Activated naive CD4-positive, alpha-beta T cell (primary cell): ENCODE results near the gene KBTBD12.

Source experiments
- DNase-seq, 4 experiments: peaks; one replicate each; lab custom pipeline; 2025; lab: John Stamatoyannopoulos, UW

The KBTBD12 gene

DNA sequence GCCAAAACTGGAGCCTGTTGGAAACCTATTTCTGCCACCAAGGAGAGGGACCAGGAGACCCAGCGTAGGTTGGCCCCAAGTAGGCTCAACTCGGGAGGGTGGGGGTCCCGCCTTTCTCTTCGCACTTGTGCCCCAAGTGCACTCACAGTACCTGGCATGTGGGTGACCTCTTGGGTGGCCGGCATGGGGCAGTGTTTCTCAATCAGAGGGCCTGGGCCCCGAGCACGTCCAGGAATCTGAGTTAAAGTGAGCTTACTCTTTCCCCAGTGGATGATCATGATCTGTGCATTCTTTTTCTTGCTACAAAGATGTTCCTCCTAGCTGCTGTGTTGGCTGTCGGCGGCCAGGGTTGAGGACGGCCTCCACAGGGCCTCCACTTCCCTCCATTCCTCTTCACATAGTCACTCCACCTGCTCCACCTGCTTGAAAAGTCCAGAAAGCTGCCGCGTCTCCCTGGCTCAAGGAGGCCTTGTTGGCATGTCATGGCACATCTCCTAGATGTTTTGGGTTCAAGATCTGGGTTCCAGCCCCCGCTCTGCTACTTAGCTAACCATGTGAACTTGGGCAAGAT lies 70.7 kb downstream of the KBTBD12 start:
- DNase-seq, result no peak

DNA sequence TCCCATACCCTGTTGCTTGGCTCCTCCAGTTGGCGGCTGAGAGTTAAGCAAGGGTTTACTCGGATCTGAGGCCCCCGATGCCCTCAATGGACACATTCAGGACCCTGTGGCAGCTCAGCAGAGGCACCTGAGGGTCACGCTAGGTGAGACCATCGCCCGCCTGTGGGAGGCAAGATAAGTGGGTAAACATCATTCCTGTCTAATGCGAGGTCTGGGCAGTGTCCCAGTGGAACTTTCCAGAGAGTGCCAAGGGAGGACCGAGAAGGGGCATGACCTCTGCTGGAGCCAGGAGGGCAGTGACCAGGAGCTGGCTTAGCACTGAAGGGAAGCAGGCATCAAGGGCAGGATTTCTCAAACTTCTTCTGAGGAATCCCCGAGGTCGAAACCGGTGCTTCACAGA lies 71.8 kb downstream of the KBTBD12 start:
- no peak for DNase-seq

DNA sequence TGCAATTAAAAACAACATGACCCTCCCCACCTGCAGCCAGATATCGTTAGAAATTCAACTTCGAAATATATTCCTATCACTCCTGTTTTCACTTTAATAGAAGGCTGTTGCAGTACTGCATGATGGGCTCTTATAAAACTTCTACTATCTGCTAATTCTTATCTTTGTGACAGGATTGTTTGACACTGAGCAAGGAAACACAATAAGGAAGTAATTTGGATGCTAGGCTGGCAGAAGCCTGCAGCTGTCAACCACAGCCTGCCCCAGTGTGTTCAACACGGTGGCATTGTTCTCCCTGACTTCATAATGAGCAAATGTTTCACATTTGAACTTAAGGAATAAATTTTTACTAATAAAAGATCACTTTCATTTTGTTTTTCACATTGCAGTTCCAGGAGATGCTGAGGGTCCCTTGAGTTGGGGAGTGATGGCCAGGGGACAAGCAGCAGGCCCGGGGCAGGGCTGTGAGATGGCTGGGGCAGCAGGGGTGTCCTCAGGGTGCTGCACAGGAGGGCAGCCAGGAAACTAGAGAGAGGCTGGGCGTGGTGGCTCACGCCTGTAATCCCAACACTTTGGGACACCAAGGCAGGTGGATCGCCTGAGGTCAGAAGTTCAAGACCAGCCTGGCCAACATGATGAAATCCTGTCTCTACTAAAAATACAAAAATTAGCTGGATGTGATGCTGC lies 72.4 kb downstream of the KBTBD12 start:
- no peak for DNase-seq

DNA sequence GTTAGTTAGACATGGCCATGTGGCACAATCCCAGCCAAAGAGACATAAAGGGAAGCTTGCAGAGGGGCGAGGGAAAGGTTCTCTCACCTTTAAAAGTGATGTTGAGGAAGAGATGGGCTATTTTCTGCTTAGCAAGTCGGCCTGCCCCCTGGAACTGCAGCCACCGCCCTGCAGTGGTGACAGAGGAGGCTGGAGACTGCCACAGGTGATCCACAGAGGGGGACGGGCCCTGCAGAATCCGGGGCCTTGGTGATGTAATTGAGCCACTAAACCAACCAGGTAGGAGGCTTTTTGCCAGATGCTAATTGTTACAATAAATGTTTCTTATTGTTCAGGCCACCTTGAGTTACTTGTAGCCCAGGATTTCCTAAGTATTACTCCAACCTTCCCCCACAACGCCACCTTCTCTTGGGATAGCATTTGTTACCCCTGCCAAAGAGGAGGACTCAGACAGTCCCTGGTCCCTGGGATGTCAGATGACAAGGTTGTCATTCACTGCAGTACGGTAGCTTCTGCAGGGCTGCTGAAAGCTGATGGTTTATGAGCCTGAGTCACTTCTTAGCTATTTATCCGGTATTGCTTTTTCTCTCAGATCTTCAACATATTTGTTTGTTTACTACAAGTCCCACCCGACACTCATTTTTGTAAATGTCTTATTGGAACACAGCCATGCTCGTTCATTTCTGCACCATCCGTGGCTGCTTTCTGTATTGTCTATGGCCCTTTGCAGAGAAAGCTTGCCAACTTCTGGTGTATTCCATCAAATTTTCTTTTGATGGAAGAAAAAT lies 73.9 kb downstream of the KBTBD12 start:
- DNase-seq, result no peak

- DNase-seq, result no peak
These were observed 75.0 kb downstream of the KBTBD12 start for GRCh38 chr3:127990051-127990450.

- DNase-seq, result no peak
These were observed 75.4 kb downstream of the KBTBD12 start for GRCh38 chr3:127990461-127990860.

DNA sequence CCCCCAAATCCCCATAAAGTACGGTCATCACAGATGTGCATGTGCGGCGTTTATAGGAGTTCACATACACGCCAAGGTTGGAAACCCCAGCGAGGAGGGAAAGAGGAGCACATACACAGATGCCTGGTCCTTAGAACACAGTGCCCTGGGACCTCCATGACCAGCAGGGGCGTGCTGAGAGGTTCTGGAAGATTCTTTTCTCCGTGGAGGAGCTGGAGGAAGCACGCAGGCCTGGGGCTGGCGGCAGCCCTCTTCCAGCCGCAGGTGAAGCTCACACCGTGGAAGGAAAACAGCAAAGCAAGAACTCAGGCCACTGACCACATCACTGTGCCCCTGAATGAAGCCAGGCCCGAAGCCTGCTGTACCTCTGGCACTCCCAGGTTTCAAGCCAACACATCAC lies 76.2 kb downstream of the KBTBD12 start:
- no peak for DNase-seq

- DNase-seq, result no peak
These were observed 76.6 kb downstream of the KBTBD12 start for GRCh38 chr3:127991681-127992080.

- no peak for DNase-seq
These were observed 77.1 kb downstream of the KBTBD12 start for GRCh38 chr3:127992127-127992526.

DNA sequence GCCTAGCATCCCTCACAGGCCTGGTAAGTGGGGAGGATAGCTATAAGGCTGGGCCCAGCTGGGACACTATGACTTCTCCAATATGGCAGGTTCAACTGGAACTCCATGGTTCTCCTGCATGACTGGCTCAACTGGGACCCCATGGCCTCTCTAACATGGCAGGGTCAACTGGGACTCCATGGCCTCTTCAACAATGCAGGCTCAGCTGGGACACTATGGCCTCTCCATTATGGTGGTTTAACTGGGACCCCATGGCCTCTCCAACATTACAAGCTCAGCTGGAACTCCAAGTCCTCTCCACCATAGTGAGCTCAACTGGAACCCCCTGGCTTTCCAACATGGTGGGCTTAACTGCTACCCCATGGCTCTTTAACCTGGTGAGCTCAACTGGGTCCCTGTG lies 79.0 kb downstream of the KBTBD12 start:
- DNase-seq, result no peak

GRCh38 chr3:127997016-127997415 lies 82.0 kb downstream of the KBTBD12 start:
- no peak for DNase-seq

DNA sequence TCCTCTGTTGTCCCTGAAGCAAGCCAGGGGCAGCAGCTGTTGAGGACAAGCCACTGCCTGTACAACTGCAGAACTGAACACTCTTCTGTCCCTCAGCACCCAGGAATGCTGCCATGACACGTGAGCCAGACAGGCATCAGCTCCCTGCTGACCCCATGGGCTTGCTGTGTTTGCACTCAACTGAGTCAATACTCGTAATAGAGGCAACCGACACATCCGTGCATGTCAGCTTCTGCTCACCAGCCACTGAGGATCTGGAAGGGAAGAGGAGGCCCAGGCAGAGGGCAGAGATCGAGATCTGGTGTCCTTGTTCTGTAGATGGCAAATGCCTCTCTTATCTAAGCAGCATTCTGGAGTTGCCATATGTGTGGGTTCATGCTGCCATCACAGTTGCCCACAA lies 82.9 kb downstream of the KBTBD12 start:
- DNase-seq, result no peak

GRCh38 chr3:127998596-127998995 lies 83.6 kb downstream of the KBTBD12 start:
- no peak for DNase-seq

GRCh38 chr3:127999509-128000106 lies 84.6 kb downstream of the KBTBD12 start:
- no peak for DNase-seq

GRCh38 chr3:128001576-128001975 lies 86.5 kb downstream of the KBTBD12 start:
- DNase-seq, result no peak

DNA sequence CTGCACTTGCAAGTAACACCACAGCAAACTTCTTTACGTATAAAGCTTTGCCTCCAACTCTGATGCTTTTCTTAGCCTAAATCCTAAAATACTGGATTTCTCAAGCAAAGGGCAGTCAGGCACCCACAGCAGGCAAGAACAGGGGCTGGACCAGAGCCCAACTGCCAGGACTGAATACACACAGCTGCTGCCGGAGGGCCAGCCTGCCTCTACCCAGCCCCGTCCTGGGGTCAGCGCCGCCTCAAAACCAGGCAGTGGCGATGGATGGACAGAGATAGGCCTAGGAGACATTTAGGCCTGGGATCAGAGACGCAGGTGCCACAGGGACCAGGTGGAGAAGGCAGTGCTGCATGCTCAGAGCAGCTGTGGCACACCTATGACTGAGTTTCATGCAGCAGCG lies 89.6 kb downstream of the KBTBD12 start:
- DNase-seq, result no peak

- no peak for DNase-seq
These were observed 91.3 kb downstream of the KBTBD12 start for GRCh38 chr3:128006061-128007032.

DNA sequence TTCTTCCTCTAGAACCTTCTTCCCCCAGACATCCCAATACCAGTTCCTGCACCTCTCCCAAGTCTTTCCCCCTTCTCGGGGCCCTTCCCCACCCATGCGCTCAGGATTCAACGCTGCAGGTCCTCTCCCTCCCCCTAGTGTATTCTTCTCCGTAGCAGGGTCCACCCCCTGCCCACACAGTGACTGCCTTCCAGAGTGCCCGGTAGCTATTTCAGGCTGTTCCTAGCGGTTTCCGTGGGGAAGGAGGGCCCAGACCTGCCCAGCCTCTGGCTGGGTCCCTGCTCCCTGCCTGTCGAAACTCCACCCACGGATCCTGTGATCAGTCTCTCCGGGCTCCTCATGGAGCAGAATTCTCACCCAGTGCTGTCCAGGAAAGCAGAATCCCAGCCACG lies 92.0 kb downstream of the KBTBD12 start:
- DNase-seq, result no peak

DNA sequence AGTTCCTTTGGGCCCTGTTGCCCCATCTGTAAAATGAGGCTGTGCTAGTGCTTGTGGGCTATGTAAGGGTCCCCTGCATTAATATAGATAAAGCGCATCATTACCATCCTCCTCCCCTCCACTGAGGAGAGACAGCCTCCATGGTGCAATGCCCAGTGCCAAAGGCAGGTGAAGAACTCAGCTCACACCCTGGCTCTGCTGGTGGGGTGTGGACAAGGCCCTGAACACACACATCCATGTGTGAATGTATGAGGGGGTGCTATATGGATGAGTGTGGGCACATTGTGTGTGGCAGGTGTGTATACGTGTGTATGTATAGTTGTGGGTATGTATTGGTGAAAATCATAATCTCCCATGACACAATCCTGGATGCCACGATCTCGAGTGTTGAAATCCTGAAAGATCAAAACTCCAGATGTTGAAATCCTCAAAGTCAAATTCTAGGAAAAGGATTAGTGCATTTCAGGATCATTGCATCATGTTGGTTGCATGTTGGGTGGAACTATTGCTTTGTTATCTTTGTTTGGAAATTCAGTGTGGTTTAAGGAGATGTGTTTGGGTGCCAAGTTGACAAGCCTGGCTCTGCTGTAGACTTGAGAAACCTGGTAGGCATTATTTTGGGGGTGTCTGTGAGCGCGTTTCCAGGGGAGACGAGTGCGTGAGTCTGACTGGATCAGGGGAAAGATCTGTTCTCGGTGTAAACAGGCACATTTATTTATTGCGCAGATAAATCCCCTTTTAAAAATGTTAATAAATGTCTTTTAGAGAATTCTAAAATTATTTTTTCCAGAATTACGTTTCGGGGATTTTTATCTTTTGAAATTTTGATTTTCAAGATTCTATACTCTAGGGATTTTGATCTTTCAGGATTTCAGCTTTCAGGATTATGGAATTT lies 95.2 kb downstream of the KBTBD12 start:
- no peak for DNase-seq

DNA sequence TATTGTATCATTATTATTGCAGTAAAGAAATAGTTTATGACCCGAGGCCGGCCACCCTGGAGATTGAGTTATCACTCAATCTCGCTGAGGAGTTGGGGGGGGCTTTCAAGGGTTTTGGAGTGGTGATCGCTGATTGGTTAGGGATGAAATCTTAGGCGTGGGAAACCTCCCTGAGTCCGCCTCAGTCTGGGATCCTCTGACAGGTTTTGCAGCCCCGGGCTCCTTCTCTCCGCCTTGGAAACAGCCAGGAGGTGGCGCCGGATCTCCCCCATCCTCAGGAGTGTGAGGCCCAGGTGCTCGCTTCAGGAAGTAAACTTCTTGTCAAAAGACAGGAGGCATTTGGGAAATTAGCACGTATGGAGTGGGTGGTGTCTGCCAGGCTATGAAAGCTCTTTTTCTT lies 96.1 kb downstream of the KBTBD12 start:
- peak in 1 of 4 experiments; percentile 8 for DNase-seq

DNA sequence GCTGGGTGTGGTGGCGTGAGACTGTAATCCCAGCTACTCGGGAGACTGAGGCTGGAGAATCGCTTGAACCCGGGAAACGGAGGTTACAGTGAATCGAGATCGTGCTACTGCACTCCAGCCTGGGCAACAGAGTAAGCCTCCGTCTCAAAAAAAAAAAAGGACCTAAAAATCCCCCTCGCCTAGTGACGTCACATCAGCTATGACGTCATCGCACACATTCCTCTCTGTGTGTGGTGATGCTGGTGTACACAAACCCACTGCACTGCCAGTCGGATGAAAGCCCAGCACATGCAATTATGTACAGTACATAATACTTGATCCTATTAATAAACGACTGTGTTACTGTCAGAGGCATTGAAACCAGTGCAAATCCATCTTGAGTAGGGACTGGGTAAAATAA lies 97.0 kb downstream of the KBTBD12 start:
- DNase-seq, result no peak
